HCT116 (cell line): ENCODE results near the gene ZNF804B. TPM values are rescaled to one million over a fixed set of nuclear protein-coding genes. Genes with fewer than 3 reads are reported as not detected.

ENCODE experiments used
- ATAC-seq: fragments of 200-7000 bp; cut with Tn5 transposase; 2 replicates; pipeline ENCODE4 v1.9.1; 2020; ENCODE audit warnings: mild to moderate bottlenecking, moderate library complexity
- BruUV-seq: library from RNA; stranded (reverse); fragments of 400-500 nt; replicated peaks from 2 replicates; lab custom pipeline; 2021; lab: Mats Ljungman, UMichigan
- CTCF ChIA-PET: fragments of 300-600 bp; sonication (Branson Sonifier 250); formaldehyde crosslinking; loops from one replicate; lab custom pipeline; 2021; ENCODE audit warnings: antibody characterized with exemption; lab: Charles Lee
- POLR2A ChIA-PET: fragments of 300-600, 350-600 bp; sonication (Branson Sonifier 250); formaldehyde crosslinking; loops from one replicate; lab custom pipeline; 2021; ENCODE audit warnings: antibody characterized with exemption; lab: Charles Lee
- RAD21 ChIA-PET, 2 experiments: fragments of 300-600 bp; sonication (Branson Sonifier 250); formaldehyde crosslinking; loops; one replicate each; lab custom pipeline; 2023; ENCODE audit warnings: low total read pairs in 2 of 2; ENCODE audit not compliant: uncharacterized antibody in 2 of 2, unreplicated experiment in 2 of 2, low non-redundant PET in 1 of 2; lab: Charles Lee
- DNase-seq: peaks from one replicate; pipeline ENCODE4 v3.0.0-alpha.2; 2010; ENCODE audit warnings: low read depth, low spot score
- H2AFZ ChIP-seq: fragments of 200-600 bp; shearing (Covaris generic), sonication (generic); 2 replicates; pipeline ENCODE4 v1.6.1; 2017; ENCODE audit warnings: low read depth, mixed run types, mixed read lengths, antibody characterized with exemption, low read length; ENCODE audit not compliant: poor library complexity, severe bottlenecking
- H3K27ac ChIP-seq: 2 replicates; pipeline ENCODE4 v1.5.1; 2012; ENCODE audit warnings: low read depth, low read length
- H3K27me3 ChIP-seq: fragments of 200-600 bp; sonication (generic); 2 replicates; pipeline ENCODE4 v1.6.1; 2016; ENCODE audit warnings: mixed run types, low read length, mixed read lengths; ENCODE audit not compliant: insufficient read depth
- H3K36me3 ChIP-seq, 2 experiments: fragments of 200-500 bp in 1 of 2; fragments of 200-600 bp in 1 of 2; sonication (Bioruptor generic) in 1 of 2; sonication (generic) in 1 of 2; 2 replicates each; pipeline versions ENCODE4 v1.5.1 to v1.6.1; 2014 to 2016; ENCODE audit warnings: low read length in 2 of 2, inconsistent platforms in 1 of 2, mixed read lengths in 1 of 2, mixed run types in 1 of 2; ENCODE audit not compliant: insufficient read depth in 2 of 2, control insufficient read depth in 1 of 2
- H3K4me1 ChIP-seq, 2 experiments: fragments of 200-600 bp in 1 of 2; sonication (generic) in 1 of 2; 2 replicates each; pipeline versions ENCODE4 v1.5.1 to v1.6.1; 2012 to 2017; ENCODE audit warnings: low read length in 2 of 2, inconsistent platforms in 1 of 2, mild to moderate bottlenecking in 1 of 2, mixed read lengths in 1 of 2, mixed run types in 1 of 2, moderate library complexity in 1 of 2; ENCODE audit not compliant: insufficient read depth in 2 of 2, control insufficient read depth in 1 of 2
- H3K4me2 ChIP-seq: fragments of 200-600 bp; sonication (generic); 2 replicates; pipeline ENCODE4 v1.6.1; 2017; ENCODE audit warnings: mixed run types, low read length, mixed read lengths
- H3K4me3 ChIP-seq, 2 experiments: fragments of 200-600 bp in 1 of 2; sonication (generic) in 1 of 2; replicated peaks in 1 of 2; 2 replicates each; pipeline ENCODE4 v1.5.1; 2011 to 2016; ENCODE audit warnings: low read length in 2 of 2, control low read depth in 1 of 2, low read depth in 1 of 2, mild to moderate bottlenecking in 1 of 2, mixed read lengths in 1 of 2, mixed run types in 1 of 2
- H3K79me2 ChIP-seq: fragments of 200-600 bp; sonication (generic); 2 replicates; pipeline ENCODE4 v1.6.1; 2017; ENCODE audit warnings: mild to moderate bottlenecking, mixed run types, low read length, moderate library complexity, mixed read lengths; ENCODE audit not compliant: insufficient read depth
- H3K9ac ChIP-seq: fragments of 200-600 bp; sonication (generic); 2 replicates; pipeline ENCODE4 v1.6.1; 2016; ENCODE audit warnings: low read length, mixed read lengths
- H3K9me2 ChIP-seq: fragments of 200-600 bp; sonication (generic), shearing (Covaris generic); 2 replicates; pipeline ENCODE4 v1.6.1; 2017; ENCODE audit warnings: mixed run types, mild to moderate bottlenecking, moderate library complexity; ENCODE audit not compliant: insufficient read depth
- H3K9me3 ChIP-seq, 2 experiments: fragments of 200-500 bp in 1 of 2; fragments of 200-600 bp in 1 of 2; sonication (Bioruptor generic) in 1 of 2; sonication (generic) in 1 of 2; 2 replicates each; pipeline ENCODE4 v1.6.1; 2014 to 2017; ENCODE audit warnings: low read length in 2 of 2, mixed read lengths in 2 of 2, inconsistent platforms in 1 of 2, low read depth in 1 of 2, mild to moderate bottlenecking in 1 of 2, mixed run types in 1 of 2, moderate library complexity in 1 of 2; ENCODE audit not compliant: control insufficient read depth in 1 of 2, insufficient read depth in 1 of 2
- H4K20me1 ChIP-seq: fragments of 200-600 bp; sonication (generic), shearing (Covaris generic); 2 replicates; pipeline ENCODE4 v1.6.1; 2017; ENCODE audit warnings: mixed run types, mild to moderate bottlenecking, moderate library complexity; ENCODE audit not compliant: insufficient read depth
- ATF3 ChIP-seq: IDR thresholded peaks from 2 replicates; pipeline ENCODE4 v1.6.1; 2012
- ELF1 ChIP-seq: IDR thresholded peaks from 2 replicates; pipeline ENCODE4 v1.6.1; 2012; ENCODE audit warnings: low read depth, borderline replicate concordance
- MAX ChIP-seq: IDR thresholded peaks from 2 replicates; pipeline ENCODE4 v1.6.1; 2012
- POLR2A ChIP-seq: IDR thresholded peaks from 2 replicates; pipeline ENCODE4 v1.7.0; 2011; ENCODE audit warnings: borderline replicate concordance; ENCODE audit not compliant: insufficient read depth, insufficient read length; ENCODE audit errors: extremely low read depth
- POLR2AphosphoS5 ChIP-seq: IDR thresholded peaks from 2 replicates; pipeline ENCODE4 v1.6.1; 2011; ENCODE audit warnings: mild to moderate bottlenecking, low read depth, low read length, moderate library complexity
- REST ChIP-seq: IDR thresholded peaks from 2 replicates; pipeline ENCODE4 v1.6.1; 2012; ENCODE audit warnings: low read depth
- SIN3A ChIP-seq: IDR thresholded peaks from 2 replicates; pipeline ENCODE4 v1.6.1; 2012; ENCODE audit warnings: low read depth
- SRF ChIP-seq: IDR thresholded peaks from 2 replicates; pipeline ENCODE4 v1.6.1; 2012; ENCODE audit warnings: low read depth
- TCF7L2 ChIP-seq: IDR thresholded peaks from 2 replicates; pipeline ENCODE4 v1.7.0; 2011; ENCODE audit warnings: borderline replicate concordance, inconsistent platforms; ENCODE audit not compliant: insufficient read depth, insufficient read length; ENCODE audit errors: extremely low read depth
- YY1 ChIP-seq: IDR thresholded peaks from 2 replicates; pipeline ENCODE4 v1.6.1; 2011; ENCODE audit warnings: low read length, low read depth, moderate library complexity, mild to moderate bottlenecking; ENCODE audit not compliant: insufficient replicate concordance; ENCODE audit errors: extremely low read depth
- ZFX ChIP-seq: fragments of 450-650 bp; IDR thresholded peaks from 2 replicates; pipeline ENCODE4 v1.6.1; 2017
- intact Hi-C: fragments of 100-400 bp; cut with micrococcal nuclease; formaldehyde crosslinking; loops from 2 replicates; pipeline ENCODE4 v1.10.0; 2022
- total RNA-seq: library from RNA; stranded (reverse); gene quantifications from one replicate; pipeline ENCODE4 v1.2.1, GENCODE V29; 2021; ENCODE audit not compliant: unreplicated experiment
- TF ChIP-seq, protein P1 (sequence below), 3 experiments: fragments of 200-600 bp in 1 of 3; sonication (generic) in 1 of 3; IDR thresholded peaks in 2 of 3; conservative IDR thresholded peaks in 1 of 3; 2 replicates each; pipeline ENCODE4 v1.5.1; 2012 to 2017; ENCODE audit warnings: low read depth in 2 of 3, low read length in 2 of 3, antibody characterized with exemption in 1 of 3, borderline replicate concordance in 1 of 3, control low read depth in 1 of 3, mild to moderate bottlenecking in 1 of 3, mixed read lengths in 1 of 3, mixed run types in 1 of 3, moderate library complexity in 1 of 3; ENCODE audit not compliant: insufficient read depth in 1 of 3

Gene ZNF804B
- total RNA-seq, 1 experiment from 2014 or later, result not detected

DNA sequence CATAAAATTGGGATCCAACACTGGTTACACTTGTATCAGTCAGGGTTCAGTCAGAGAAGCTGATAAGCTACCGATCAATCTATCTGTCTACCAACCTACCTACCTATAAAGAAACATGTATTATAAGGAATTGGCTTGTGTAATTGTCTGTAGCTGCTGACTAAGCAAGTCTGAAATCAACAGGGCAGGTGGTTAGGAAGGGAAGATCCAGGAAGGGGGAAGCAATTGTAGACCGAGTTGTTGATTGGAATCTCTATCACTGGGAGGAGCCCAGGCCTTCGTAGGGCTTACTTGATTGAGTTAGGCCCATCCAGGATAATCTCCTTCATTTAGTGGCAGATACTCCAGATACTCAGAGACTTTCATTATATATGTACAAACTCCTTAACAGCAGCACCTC lies 307.5 kb downstream of the ZNF804B start:
- no peak for ATAC-seq
- H3K27ac ChIP-seq, result no peak overlapping the region
- CTCF ChIA-PET, result no interaction called here
- BruUV-seq, result no TSS peak
- no peaks in the 10 kb centered on the region for H4K20me1 ChIP-seq
- no peaks in the 10 kb centered on the region for H3K9me3 ChIP-seq
- H3K9me2 ChIP-seq, result no peaks in the 10 kb centered on the region
- intact Hi-C loops, result no loop called here
- no peaks in the 10 kb centered on the region for H3K79me2 ChIP-seq
- no peak overlapping the region for H3K9ac ChIP-seq
- POLR2A ChIA-PET, result no interaction called here
- no peak for DNase-seq
- H3K27me3 ChIP-seq, result no peaks in the 10 kb centered on the region
- no peaks in the 10 kb centered on the region for H3K36me3 ChIP-seq
- no peak overlapping the region for H2AFZ ChIP-seq
- TF ChIP-seq YY1, result no peak
- TF ChIP-seq POLR2AphosphoS5, result no peak
- no peak for TF ChIP-seq TCF7L2
- no peak for TF ChIP-seq SRF
- TF ChIP-seq ZFX, result no peak
- no peak for TF ChIP-seq POLR2A
- no peak for TF ChIP-seq ELF1
- TF ChIP-seq ATF3, result no peak
- TF ChIP-seq MAX, result no peak
- TF ChIP-seq REST, result no peak
- TF ChIP-seq, protein P1, sequence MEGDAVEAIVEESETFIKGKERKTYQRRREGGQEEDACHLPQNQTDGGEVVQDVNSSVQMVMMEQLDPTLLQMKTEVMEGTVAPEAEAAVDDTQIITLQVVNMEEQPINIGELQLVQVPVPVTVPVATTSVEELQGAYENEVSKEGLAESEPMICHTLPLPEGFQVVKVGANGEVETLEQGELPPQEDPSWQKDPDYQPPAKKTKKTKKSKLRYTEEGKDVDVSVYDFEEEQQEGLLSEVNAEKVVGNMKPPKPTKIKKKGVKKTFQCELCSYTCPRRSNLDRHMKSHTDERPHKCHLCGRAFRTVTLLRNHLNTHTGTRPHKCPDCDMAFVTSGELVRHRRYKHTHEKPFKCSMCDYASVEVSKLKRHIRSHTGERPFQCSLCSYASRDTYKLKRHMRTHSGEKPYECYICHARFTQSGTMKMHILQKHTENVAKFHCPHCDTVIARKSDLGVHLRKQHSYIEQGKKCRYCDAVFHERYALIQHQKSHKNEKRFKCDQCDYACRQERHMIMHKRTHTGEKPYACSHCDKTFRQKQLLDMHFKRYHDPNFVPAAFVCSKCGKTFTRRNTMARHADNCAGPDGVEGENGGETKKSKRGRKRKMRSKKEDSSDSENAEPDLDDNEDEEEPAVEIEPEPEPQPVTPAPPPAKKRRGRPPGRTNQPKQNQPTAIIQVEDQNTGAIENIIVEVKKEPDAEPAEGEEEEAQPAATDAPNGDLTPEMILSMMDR (IDR thresholded peaks at IDR 0.05 in 2 of 3, conservative IDR thresholded peaks at IDR 0.05 in 1 of 3; ENCODE audit: borderline replicate concordance in 1 of 3, insufficient read depth in 1 of 3, low read depth in 2 of 3, low read length in 2 of 3), result no peak
- TF ChIP-seq SIN3A, result no peak
- H3K4me2 ChIP-seq, result no peak overlapping the region
- RAD21 ChIA-PET, result no interaction called here
- H3K4me1 ChIP-seq, result no peaks in the 10 kb centered on the region
- H3K4me3 ChIP-seq, result no peak overlapping the region
